Fibroblast of villous mesenchyme (primary cell): ENCODE data around the gene ETV1. TPM values are rescaled to one million over a fixed set of nuclear protein-coding genes. Genes with fewer than 3 reads are reported as not detected.

ENCODE experiments used
- DNase-seq: peaks from one replicate; pipeline ENCODE4 v3.0.0-alpha.2; 2010; ENCODE audit warnings: low read depth
- H3K4me3 ChIP-seq: 2 replicates; pipeline ENCODE4 v1.5.1; 2011; ENCODE audit warnings: low read depth, mild to moderate bottlenecking, low read length
- total RNA-seq: library from RNA; depleted of rRNA; stranded (reverse); fragments of >200 nt; gene quantifications from 2 replicates; pipeline ENCODE4 v1.2.3, GENCODE V29; 2012
- TF ChIP-seq, protein P1 (sequence below): IDR thresholded peaks from 2 replicates; pipeline ENCODE4 v1.5.1; 2012; ENCODE audit warnings: low read depth, mild to moderate bottlenecking, low read length; ENCODE audit not compliant: insufficient read depth

The ETV1 gene
- total RNA-seq, 1 donor = 11.7 TPM

GRCh38 chr7:13988731-13989125, 738 bp downstream of the ETV1 start:
- H3K4me3 ChIP-seq = peak overlapping the region; percentile 75
- TF ChIP-seq, protein P1, sequence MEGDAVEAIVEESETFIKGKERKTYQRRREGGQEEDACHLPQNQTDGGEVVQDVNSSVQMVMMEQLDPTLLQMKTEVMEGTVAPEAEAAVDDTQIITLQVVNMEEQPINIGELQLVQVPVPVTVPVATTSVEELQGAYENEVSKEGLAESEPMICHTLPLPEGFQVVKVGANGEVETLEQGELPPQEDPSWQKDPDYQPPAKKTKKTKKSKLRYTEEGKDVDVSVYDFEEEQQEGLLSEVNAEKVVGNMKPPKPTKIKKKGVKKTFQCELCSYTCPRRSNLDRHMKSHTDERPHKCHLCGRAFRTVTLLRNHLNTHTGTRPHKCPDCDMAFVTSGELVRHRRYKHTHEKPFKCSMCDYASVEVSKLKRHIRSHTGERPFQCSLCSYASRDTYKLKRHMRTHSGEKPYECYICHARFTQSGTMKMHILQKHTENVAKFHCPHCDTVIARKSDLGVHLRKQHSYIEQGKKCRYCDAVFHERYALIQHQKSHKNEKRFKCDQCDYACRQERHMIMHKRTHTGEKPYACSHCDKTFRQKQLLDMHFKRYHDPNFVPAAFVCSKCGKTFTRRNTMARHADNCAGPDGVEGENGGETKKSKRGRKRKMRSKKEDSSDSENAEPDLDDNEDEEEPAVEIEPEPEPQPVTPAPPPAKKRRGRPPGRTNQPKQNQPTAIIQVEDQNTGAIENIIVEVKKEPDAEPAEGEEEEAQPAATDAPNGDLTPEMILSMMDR = no peak
- DNase-seq = peak; percentile 32

GRCh38 chr7:13988065-13988464, 1.4 kb downstream of the ETV1 start:
- H3K4me3 ChIP-seq = peak overlapping the region; percentile 75
- peak; percentile 82 for DNase-seq
- TF ChIP-seq, protein P1 = no peak

DNA sequence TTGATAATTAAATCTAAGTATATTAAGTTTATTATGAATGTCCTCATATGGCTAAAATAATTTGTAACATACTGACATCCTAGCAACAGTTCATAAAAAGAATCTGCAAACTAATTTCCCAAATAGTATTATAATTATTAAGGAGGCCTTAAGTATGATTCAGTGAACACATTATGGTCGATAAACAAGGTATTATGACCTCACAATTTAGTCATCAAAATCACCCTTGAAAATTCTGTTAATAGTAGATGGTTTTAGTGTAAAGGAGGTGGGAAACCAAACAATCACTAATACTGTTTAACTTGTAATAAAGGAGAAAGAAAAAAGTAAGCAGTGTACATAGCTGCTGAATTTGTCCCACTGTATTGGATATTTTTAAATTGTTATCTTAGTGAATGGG, 2.1 kb downstream of the ETV1 start:
- peak overlapping the region; percentile 75 for H3K4me3 ChIP-seq
- peak; percentile 16 for DNase-seq
- TF ChIP-seq, protein P1 = no peak

DNA sequence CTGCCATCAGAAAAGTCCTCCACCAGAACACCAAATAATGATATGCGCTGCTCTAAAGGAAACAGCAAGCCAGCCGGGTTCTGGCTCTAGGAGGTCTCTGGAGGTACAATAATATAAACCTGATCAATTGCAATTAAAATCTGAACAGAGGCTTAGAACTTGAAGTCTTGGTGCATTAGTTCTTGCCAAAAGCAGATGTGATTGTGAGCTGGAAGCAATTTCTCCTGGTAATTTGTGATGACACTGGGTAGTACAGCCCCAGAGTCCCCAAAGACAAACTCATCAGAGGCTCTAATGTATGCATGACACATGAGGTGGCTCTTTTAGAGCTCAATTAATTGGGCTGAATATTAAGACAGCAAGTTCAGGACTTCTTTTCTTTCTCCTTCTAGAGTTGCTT, 3.3 kb downstream of the ETV1 start:
- TF ChIP-seq, protein P1 = no peak
- no peak overlapping the region for H3K4me3 ChIP-seq
- no peak for DNase-seq

DNA sequence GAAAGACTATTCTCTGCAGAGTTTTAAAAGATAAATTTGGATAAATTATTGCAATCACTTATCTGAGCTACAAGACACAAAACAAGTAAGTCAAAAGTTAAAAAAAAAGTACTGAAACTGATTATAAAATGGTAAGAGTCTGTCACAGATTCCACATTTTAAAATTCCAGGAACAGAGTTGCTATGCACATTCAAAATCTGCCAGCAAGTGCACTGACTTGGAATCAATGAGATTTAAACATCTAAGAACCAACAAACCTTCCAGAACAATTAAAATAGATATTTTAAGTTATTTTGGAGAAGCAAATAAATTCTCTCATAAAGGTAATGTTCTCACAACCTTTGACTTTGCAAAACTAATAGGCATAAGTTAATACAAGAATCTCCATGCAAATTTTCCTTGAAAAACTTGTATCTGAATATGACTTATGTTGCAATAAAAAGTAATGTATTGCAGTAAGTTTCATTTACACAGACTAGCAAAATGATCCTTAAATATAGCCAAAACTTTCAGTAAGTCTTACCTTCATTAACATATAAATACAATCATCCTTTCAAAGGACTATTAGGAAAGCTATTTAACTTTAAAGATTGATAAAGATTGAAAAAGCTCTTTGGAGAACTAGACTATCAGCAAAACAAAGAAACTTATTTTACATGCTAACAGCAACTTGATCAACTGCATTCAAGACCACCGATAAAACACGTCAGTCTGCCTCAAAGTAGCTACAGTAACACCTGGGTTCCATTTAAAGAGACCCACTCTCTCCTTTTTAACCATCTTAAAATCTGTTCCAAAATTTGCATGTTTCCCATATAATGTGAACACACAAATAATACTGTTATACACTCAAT, 4.4 kb downstream of the ETV1 start:
- H3K4me3 ChIP-seq = no peak overlapping the region
- TF ChIP-seq, protein P1 = no peak
- no peak for DNase-seq

- no peak for DNase-seq
These were observed 5.4 kb downstream of the ETV1 start for GRCh38 chr7:13984061-13984460.

More at GRCh38 chr7:13984061-13984460, 5.4 kb downstream of the ETV1 start:
- no peak overlapping the region for H3K4me3 ChIP-seq
- TF ChIP-seq, protein P1 = no peak
